Tibial nerve (tissue), 4 donors: ENCODE data around the gene NFILZ. TPM values are rescaled to one million over a fixed set of nuclear protein-coding genes. Genes with fewer than 3 reads are reported as not detected.

Experiments used
- total RNA-seq, 4 donors: library from RNA; depleted of rRNA; stranded (reverse); fragments of >200 nt; gene quantifications; one replicate each; pipeline ENCODE4 v1.1.0, GENCODE V29; 2016

Gene NFILZ
- total RNA-seq, 4 donors from 2014 or later = not detected

Other genes starting within 250 kb of the NFILZ start
- 100 to 1,000 TPM in 1 of 4 donors, 10 to 100 TPM in 3; 35.6 to 147 (median 68.9) TPM for gene RAB11B, start 240.3 kb upstream of the NFILZ start, total RNA-seq
- 100 to 1,000 TPM; 149 to 242 (median 184) TPM for gene MARCHF2, start 217.3 kb upstream of the NFILZ start, total RNA-seq
- 100 to 1,000 TPM; 139 to 251 (median 164) TPM for gene HNRNPM, start 185.7 kb upstream of the NFILZ start, total RNA-seq
- gene PRAM1, start 128.0 kb upstream of the NFILZ start, total RNA-seq = 1 to 10 TPM; 1.3 to 3.6 (median 1.6) TPM
- gene ZNF414, start 116.5 kb upstream of the NFILZ start, total RNA-seq = 10 to 100 TPM; 10.3 to 62.4 (median 21.2) TPM
- 10 to 100 TPM; 20.3 to 61.5 (median 21.7) TPM for gene MYO1F, start 53.2 kb upstream of the NFILZ start, total RNA-seq
- 100 to 1,000 TPM in 1 of 4 donors, 10 to 100 TPM in 3; 37.3 to 140 (median 66.6) TPM for gene ADAMTS10, start 19.9 kb upstream of the NFILZ start, total RNA-seq
- not detected for gene ACTL9, start 68.2 kb downstream of the NFILZ start, total RNA-seq
- not detected for gene OR2Z1, start 91.0 kb downstream of the NFILZ start, total RNA-seq
- gene ZNF558, start 201.7 kb downstream of the NFILZ start, total RNA-seq = 10 to 100 TPM; 36.3 to 52.8 (median 43.4) TPM
- not detected for gene MBD3L1, start 201.7 kb downstream of the NFILZ start, total RNA-seq